Coronary artery (tissue), 2 donors: ENCODE results near the gene TNNT1.
"Not testable (repeated sequence)": the region's sequence is repeated elsewhere in the genome, so short reads cannot be mapped to it uniquely, and the experiment has no call there.

Source experiments
- DNase-seq: peaks from one replicate; pipeline ENCODE4 v3.0.0-alpha.2; 2017; ENCODE audit warnings: low spot score
- H3K27ac ChIP-seq, 2 donors: fragments of 200-600 bp; sonication (generic); one replicate each; pipeline ENCODE4 v1.5.1; 2016 to 2019
- H3K4me3 ChIP-seq: fragments of 200-600 bp; sonication (generic); 2 replicates; pipeline ENCODE4 v1.5.1; 2016; ENCODE audit warnings: mild to moderate bottlenecking, moderate library complexity
- CTCF ChIP-seq: fragments of 200-600 bp; sonication (generic); IDR thresholded peaks from one replicate; pipeline ENCODE4 v1.5.1; 2019; ENCODE audit warnings: antibody characterized with exemption

TNNT1 gene

GRCh38 chr19:55158848-55159749 lies 10.1 kb upstream of the TNNT1 start:
- DNase-seq: no peak
- Histone ChIP-seq H3K4me3 (no peak overlapping the region), H3K27ac (no peak overlapping the region)
- no peak for TF ChIP-seq CTCF

- TF ChIP-seq CTCF: no peak
- H3K4me3 ChIP-seq: no peak overlapping the region
- DNase-seq: no peak
Observed at GRCh38 chr19:55158423-55158822, 9.4 kb upstream of the TNNT1 start.

GRCh38 chr19:55157064-55157908 lies 8.3 kb upstream of the TNNT1 start, which contains the start of gene TNNI3:
Gene TNNI3, minus strand, starts transcription at chr19:55157732. Its CDS starts 143 bp downstream, at chr19:55157589.
- no peak within 1 kb of the TSS for H3K4me3 ChIP-seq
- DNase-seq: no peak
- no peak within 1 kb of the TSS for H3K27ac ChIP-seq
- TF ChIP-seq CTCF: no peak

More at GRCh38 chr19:55158423-55158822, 9.4 kb upstream of the TNNT1 start:
- H3K27ac ChIP-seq: no peak overlapping the region

- no peak for TF ChIP-seq CTCF
- no peak overlapping the region for H3K27ac ChIP-seq
- DNase-seq: no peak
- H3K4me3 ChIP-seq: no peak overlapping the region
Observed at GRCh38 chr19:55156202-55157063, 7.4 kb upstream of the TNNT1 start.

- not testable (repeated sequence) for H3K4me3 ChIP-seq, H3K27ac ChIP-seq, DNase-seq
Observed at GRCh38 chr19:55155784-55156183, 6.8 kb upstream of the TNNT1 start.

GRCh38 chr19:55153652-55154264 lies 4.8 kb upstream of the TNNT1 start:
- no peak overlapping the region for H3K4me3 ChIP-seq
- no peak for TF ChIP-seq CTCF
- H3K27ac ChIP-seq: no peak overlapping the region
- DNase-seq: no peak
